Subcutaneous abdominal adipose tissue (tissue), 5 donors: ENCODE measurements around the gene LHFPL5.

ENCODE experiments used
- H3K27ac ChIP-seq: one replicate; pipeline ENCODE4 v1.7.0; 2013; ENCODE audit warnings: low read depth, mild to moderate bottlenecking, inconsistent platforms, low read length, moderate library complexity
- H3K27me3 ChIP-seq, 5 donors: one replicate each; pipeline ENCODE4 v1.7.0; 2013; ENCODE audit warnings: low read length in 5 of 5, inconsistent platforms in 1 of 5; ENCODE audit not compliant: control insufficient read depth in 5 of 5, insufficient read depth in 4 of 5
- H3K36me3 ChIP-seq, 5 donors: one replicate each; pipeline ENCODE4 v1.7.0; 2013; ENCODE audit warnings: low read length in 5 of 5; ENCODE audit not compliant: control insufficient read depth in 5 of 5, insufficient read depth in 5 of 5
- H3K4me1 ChIP-seq, 5 donors: one replicate each; pipeline ENCODE4 v1.7.0; 2013; ENCODE audit warnings: low read length in 5 of 5, mild to moderate bottlenecking in 3 of 5, moderate library complexity in 1 of 5; ENCODE audit not compliant: control insufficient read depth in 5 of 5, insufficient read depth in 5 of 5
- H3K4me3 ChIP-seq, 5 donors: one replicate each; pipeline ENCODE4 v1.7.0; 2013; ENCODE audit warnings: low read length in 5 of 5, low read depth in 1 of 5
- H3K9ac ChIP-seq, 5 donors: one replicate each; pipeline ENCODE4 v1.7.0; 2013; ENCODE audit warnings: low read length in 5 of 5, mild to moderate bottlenecking in 4 of 5, moderate library complexity in 3 of 5
- H3K9me3 ChIP-seq, 5 donors: one replicate each; pipeline ENCODE4 v1.7.0; 2013; ENCODE audit warnings: low read length in 5 of 5; ENCODE audit not compliant: control insufficient read depth in 5 of 5
- donor health status: healthy.
- donor health status: healthy.
- donor health status: healthy.
- donor health status: healthy.
- donor health status: healthy.

LHFPL5 gene

GRCh38 chr6:35809809-35810208 lies 4.7 kb downstream of the LHFPL5 start:
- Histone ChIP-seq H3K36me3 (no peaks in the 10 kb centered on the region), H3K27me3 (peaks cover 0 to 15% (median 6%) of the 10 kb centered on the region in 5 donors)

GRCh38 chr6:35810971-35811698 lies 6.0 kb downstream of the LHFPL5 start:
- Histone ChIP-seq H3K4me3 (no peak overlapping the region), H3K27me3 (peaks cover 0 to 7% (median 5%) of the 10 kb centered on the region in 5 donors), H3K4me1 (no peaks in the 10 kb centered on the region), H3K36me3 (no peaks in the 10 kb centered on the region), H3K9ac (no peak overlapping the region), H3K9me3 (no peaks in the 10 kb centered on the region), H3K27ac (no peak overlapping the region)

More at GRCh38 chr6:35809809-35810208, 4.7 kb downstream of the LHFPL5 start:
- no peak overlapping the region for H3K9ac ChIP-seq
- H3K4me1 ChIP-seq, result peaks cover 0 to 8% (median 6%) of the 10 kb centered on the region in 5 donors
- peaks cover 0 to 2% (median 0%) of the 10 kb centered on the region in 5 donors for H3K9me3 ChIP-seq
- H3K27ac ChIP-seq, result no peak overlapping the region
- H3K4me3 ChIP-seq, result no peak overlapping the region

GRCh38 chr6:35811699-35811995 lies 6.5 kb downstream of the LHFPL5 start:
- no peak overlapping the region for H3K27ac ChIP-seq
- H3K4me1 ChIP-seq, result no peaks in the 10 kb centered on the region
- H3K27me3 ChIP-seq, result peaks cover 0 to 7% (median 5%) of the 10 kb centered on the region in 5 donors
- no peak overlapping the region for H3K9ac ChIP-seq
- no peaks in the 10 kb centered on the region for H3K36me3 ChIP-seq
- H3K4me3 ChIP-seq, result no peak overlapping the region
- peaks cover 0 to 1% (median 0%) of the 10 kb centered on the region in 5 donors for H3K9me3 ChIP-seq

- Histone ChIP-seq H3K36me3 (no peaks in the 10 kb centered on the region), H3K27me3 (peaks cover 0 to 5% (median 0%) of the 10 kb centered on the region in 5 donors), H3K4me1 (no peaks in the 10 kb centered on the region), H3K9ac (no peak overlapping the region), H3K9me3 (peaks cover 0 to 13% (median 5%) of the 10 kb centered on the region in 5 donors), H3K27ac (no peak overlapping the region), H3K4me3 (no peak overlapping the region)
Measured at GRCh38 chr6:35817515-35817914, 12.4 kb downstream of the LHFPL5 start.

GRCh38 chr6:35823601-35824000 lies 18.4 kb downstream of the LHFPL5 start:
- no peaks in the 10 kb centered on the region for H3K36me3 ChIP-seq
- peaks cover 0 to 2% (median 0%) of the 10 kb centered on the region in 5 donors for H3K27me3 ChIP-seq
- H3K9ac ChIP-seq, result no peak overlapping the region
- no peaks in the 10 kb centered on the region for H3K9me3 ChIP-seq
- no peaks in the 10 kb centered on the region for H3K4me1 ChIP-seq
- H3K27ac ChIP-seq, result no peak overlapping the region
- no peak overlapping the region for H3K4me3 ChIP-seq

- no peak overlapping the region for H3K4me3 ChIP-seq
- H3K9ac ChIP-seq, result no peak overlapping the region
- H3K4me1 ChIP-seq, result no peaks in the 10 kb centered on the region
- H3K9me3 ChIP-seq, result no peaks in the 10 kb centered on the region
- no peaks in the 10 kb centered on the region for H3K27me3 ChIP-seq
- no peaks in the 10 kb centered on the region for H3K36me3 ChIP-seq
- H3K27ac ChIP-seq, result no peak overlapping the region
Measured at GRCh38 chr6:35824552-35825192, 19.5 kb downstream of the LHFPL5 start.

- no peaks in the 10 kb centered on the region for H3K27me3 ChIP-seq
- H3K36me3 ChIP-seq, result peaks cover 3 to 8% (median 5%) of the 10 kb centered on the region in 5 donors
- no peak overlapping the region for H3K4me3 ChIP-seq
- no peak overlapping the region for H3K27ac ChIP-seq
- H3K4me1 ChIP-seq, result no peaks in the 10 kb centered on the region
- H3K9ac ChIP-seq, result no peak overlapping the region
- H3K9me3 ChIP-seq, result no peaks in the 10 kb centered on the region
Measured at GRCh38 chr6:35829306-35829705, 24.2 kb downstream of the LHFPL5 start.

GRCh38 chr6:35831257-35832007 lies 26.3 kb downstream of the LHFPL5 start:
- no peak overlapping the region for H3K9ac ChIP-seq
- H3K4me3 ChIP-seq, result no peak overlapping the region
- H3K9me3 ChIP-seq, result no peaks in the 10 kb centered on the region
- H3K36me3 ChIP-seq, result peaks cover 9 to 23% (median 17%) of the 10 kb centered on the region in 5 donors
- no peak overlapping the region for H3K27ac ChIP-seq
- no peaks in the 10 kb centered on the region for H3K27me3 ChIP-seq
- H3K4me1 ChIP-seq, result no peaks in the 10 kb centered on the region

GRCh38 chr6:35833536-35833935 lies 28.4 kb downstream of the LHFPL5 start:
- Histone ChIP-seq H3K27ac (no peak overlapping the region), H3K27me3 (no peaks in the 10 kb centered on the region), H3K9ac (no peak overlapping the region), H3K9me3 (no peaks in the 10 kb centered on the region), H3K4me1 (no peaks in the 10 kb centered on the region), H3K36me3 (peaks cover 17 to 34% (median 21%) of the 10 kb centered on the region in 5 donors), H3K4me3 (no peak overlapping the region)

- H3K4me1 ChIP-seq, result no peaks in the 10 kb centered on the region
- no peak overlapping the region for H3K27ac ChIP-seq
- H3K4me3 ChIP-seq, result no peak overlapping the region
- H3K9ac ChIP-seq, result no peak overlapping the region
- peaks cover 16 to 38% (median 29%) of the 10 kb centered on the region in 5 donors for H3K36me3 ChIP-seq
- H3K27me3 ChIP-seq, result no peaks in the 10 kb centered on the region
- H3K9me3 ChIP-seq, result no peaks in the 10 kb centered on the region
Measured at GRCh38 chr6:35839019-35839418, 33.9 kb downstream of the LHFPL5 start.
